HG03520 (cell line): ENCODE data around the gene FXR2.
"Not testable (repeated sequence)": the region's sequence is repeated elsewhere in the genome, so short reads cannot be mapped to it uniquely, and the experiment has no call there.

Source experiments
- ATAC-seq: cut with Tn5 transposase; IDR thresholded peaks from one replicate; pipeline ENCODE4 v1.9.1; 2021; ENCODE audit warnings: mild to moderate bottlenecking, moderate library complexity; ENCODE audit not compliant: unreplicated experiment

FXR2 gene

DNA sequence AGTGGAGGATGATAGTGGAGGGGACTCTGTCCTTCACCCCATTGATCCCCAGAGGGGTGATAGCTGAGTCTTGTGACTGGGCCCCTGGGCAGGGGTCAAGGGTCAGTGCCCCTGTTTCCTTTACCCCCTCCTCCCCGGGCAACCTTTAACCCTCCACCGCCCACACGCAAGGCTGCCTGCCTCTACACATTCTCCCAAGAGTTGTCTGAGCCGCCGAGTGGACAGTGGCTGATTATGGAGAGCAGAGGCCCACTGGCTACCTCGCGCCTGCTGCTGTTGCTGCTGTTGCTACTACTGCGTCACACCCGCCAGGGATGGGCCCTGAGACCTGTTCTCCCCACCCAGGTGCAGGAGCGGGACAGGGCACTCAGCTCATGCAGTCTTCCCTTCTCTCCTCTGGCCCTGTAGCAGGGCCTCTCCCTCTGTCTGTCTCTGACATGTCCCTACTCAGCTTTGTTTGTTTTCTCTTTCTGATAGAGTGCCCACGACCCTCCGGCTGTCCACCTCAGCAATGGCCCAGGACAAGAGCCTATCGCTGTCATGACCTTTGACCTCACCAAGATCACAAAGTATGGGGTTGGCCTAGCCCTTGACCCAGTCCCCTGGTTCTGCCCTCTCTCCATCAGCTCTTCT is 15.4 kb upstream of the FXR2 start, which contains the start of gene SHBG:
TSS of gene SHBG (plus strand) at position 197 of the 633 bp plus-strand sequence. CDS start at position 235, 38 bp downstream.
- ATAC-seq: no peak

DNA sequence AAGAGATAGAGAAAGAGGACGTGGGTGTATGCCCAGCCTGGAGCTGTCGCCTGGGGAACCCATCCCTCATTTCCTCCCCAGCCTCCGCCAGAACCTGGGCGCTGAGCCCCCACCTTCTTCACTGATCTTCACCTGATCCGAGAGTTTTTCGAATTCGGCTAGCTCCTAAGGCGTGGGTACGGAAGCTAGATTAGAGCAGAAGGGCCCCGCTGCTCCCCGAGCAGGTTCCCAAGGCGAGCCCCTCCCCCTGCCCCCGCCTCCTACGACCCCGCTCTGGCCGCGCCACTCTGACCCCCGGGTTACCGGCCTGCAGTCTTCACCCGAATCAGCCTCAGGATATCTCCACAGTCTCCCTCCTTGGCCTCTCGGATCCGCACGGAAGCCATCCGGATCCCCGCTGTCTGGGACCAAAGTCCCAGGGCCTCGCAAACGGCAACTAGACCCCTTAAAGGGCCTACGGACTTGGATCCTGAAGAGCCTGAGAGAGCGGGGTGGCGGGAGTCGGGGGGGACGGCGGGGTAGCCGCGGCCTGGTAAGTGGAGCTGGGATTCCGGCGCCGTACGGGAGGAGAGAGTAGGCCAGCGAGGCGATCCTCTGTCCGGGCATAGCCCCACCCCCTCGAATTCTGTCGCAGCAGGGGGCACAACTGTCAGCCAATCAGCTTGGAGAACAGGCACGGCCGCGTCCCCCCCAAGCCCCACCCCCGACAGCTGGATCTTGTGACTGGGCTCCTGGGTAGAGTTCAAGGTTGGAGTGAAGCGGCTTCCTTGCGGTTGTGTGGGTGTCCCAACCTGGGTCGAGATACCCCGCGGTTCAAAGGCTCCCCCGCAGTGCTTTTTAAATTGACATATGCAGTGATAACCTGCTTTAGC is 12.8 kb upstream of the FXR2 start, which contains the start of gene SAT2:
TSS of gene SAT2 (minus strand) at position 572 of the 872 bp plus-strand sequence. CDS start at position 386, 186 bp downstream.
- ATAC-seq: peak; percentile 79

DNA sequence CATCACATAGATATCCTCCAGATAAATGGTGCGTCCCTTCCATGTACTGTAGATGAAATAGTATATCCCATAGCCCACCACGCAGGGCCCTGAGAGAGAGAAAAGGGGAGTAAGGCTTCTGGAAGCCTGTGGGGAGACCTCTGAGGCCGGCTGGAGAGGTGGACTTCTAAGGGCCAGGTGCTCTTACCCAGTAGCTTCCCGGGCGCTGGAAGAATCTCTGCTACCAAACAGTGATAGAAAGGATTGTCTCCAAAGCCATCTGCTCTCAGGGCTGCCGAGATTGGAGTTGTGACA is 12.2 kb upstream of the FXR2 start:
- ATAC-seq: no peak

DNA sequence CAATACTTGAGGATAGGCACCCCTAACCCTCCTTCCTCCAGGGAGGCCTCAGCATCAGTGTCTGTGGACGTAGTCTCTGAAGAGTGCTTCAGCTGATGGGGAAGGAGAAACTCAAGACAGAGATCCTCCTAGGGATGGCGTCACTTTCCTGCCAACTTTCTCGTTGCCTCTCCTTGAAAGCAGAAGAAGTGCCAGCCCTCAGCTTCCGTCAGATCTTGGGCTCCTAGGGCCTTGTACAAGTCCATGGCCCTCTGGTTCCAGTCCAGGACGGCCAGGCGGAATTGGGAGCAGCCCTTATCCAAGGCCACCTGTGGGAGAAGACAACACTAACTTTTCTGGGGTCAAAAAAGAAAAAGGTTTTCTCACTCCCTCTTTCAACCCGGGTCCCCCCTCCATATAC is 11.6 kb upstream of the FXR2 start:
- ATAC-seq: no peak

DNA sequence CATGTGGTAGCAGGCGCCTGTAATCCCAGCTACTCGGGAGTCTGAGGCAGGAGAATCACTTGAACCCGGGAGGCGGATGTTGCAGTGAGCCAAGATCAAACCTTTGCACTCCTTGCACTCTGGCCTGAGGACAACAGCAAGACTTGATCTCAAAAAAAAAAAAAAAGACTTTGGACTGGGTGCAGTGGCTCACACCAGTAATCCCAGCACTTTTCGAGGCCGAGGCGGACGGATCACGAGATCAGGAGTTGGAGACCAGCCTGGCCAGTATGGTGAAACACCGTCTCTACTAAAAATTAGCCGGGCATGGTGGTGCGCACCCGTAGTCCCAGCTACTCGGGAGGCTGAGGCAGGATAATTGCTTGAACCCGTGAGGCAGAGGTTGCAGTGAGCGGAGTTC is 11.1 kb upstream of the FXR2 start:
- not testable (repeated sequence) for ATAC-seq

DNA sequence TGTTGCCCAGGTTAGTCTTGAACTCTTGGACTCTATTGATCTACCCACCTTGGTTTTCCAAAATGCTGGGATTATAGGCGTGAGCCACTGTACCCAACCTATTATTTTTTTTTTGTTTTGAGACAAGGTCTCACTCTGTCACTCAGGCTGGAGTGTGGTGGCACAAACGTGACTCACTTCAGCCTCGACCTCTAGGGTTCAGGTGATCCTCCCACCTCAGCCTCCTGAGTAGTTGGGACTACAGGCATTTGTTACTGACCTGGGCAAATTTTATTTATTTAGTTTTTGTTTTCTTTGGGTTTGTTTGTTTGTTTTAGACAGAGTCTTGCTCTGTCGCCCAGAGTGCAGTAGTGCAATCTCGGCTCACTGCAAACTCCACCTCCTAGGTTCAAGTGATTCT is 9.0 kb upstream of the FXR2 start:
- ATAC-seq: no peak

DNA sequence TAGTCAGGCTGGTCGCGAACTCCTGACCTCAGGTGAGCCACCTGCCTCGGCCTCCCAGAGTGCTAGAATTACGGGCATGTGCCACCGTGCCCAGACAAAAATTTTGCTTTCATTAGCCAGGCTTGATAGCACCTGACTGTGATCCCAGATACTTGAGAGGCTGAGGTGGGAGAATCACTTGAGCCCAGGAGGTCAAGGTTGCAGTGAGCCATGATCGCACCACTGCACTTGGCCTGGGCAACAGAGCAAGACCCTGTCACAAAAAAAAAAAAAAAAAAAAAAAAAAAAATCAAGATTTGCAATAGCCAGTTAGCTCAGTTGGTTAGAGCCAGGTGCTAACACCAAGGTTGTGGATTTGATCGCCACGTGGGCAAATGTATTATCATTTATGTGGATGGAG is 6.1 kb upstream of the FXR2 start:
- no peak for ATAC-seq

DNA sequence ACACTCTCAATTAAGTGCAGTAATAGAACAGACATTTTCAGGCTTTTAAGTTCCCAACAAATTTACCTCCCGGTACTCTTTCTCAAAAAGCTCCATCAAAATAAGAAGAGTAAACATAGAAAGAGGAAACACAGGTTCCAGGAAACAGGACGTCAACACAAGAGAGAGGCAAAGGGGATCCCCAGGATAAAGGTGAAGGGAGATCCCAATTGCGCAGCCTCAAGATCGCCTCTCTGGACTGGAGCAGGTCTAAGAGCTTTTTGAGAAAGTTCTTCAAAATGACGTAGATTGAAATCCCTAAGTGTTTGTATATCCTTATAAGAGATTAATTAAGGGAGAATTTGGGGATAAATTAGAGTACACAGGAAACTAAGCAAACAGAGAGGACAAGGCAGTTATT is 3.9 kb upstream of the FXR2 start:
- ATAC-seq: no peak

DNA sequence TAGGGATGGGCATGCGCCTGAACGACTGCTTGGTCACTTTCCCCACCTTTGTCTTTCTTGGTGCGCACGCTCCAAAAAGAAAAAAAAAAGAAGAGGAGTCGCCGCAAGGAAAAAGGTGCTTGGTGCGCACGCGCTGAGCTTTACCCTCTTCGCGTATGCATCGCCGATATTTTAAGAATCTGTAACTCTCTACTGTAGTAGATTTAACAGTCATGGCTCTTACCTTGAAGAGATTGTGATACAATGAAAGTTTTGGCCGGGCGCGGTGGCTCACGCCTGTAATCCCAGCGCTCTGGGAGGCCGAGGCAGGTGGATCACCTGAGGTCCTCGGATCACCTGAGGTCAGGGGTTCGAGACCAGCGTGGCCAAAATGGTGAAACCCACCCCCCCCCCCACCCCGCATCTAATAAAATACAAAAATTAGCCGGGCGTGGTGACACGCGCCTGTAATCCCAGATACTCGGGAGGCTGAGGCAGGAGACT is 609 bp upstream of the FXR2 start:
- ATAC-seq: no peak

DNA sequence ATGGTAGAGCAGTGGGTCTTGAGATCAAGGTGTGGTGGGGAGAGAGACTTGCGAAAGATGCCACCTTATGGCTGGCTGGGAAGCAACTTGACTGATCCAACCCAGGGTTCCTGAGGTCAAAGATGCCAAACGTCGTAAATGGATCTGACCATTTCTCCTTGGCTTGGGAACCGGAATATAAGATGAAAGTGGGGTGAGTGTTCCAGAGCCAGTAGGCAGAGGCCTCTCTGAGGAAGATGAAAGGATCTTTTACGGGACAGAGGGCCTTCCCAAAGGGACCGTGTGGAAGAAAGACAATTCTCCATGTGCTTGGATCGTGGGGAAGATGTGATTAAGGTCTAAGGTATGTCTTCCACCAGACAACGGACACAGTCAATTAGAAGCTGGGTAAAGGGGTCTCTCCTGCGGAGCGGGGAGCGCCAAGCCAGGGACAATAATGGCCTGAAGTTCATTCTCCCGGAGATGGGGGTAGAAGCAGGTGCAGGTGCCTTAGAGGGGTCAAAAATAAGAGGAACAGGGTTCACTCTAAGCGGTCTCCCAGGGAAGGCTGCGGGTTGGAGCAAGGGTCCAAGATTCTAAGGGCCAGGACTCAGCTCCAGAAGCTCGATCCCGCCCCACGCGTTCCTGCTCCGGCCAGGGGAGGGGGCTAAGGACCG is 800 bp downstream of the FXR2 start:
- no peak for ATAC-seq

DNA sequence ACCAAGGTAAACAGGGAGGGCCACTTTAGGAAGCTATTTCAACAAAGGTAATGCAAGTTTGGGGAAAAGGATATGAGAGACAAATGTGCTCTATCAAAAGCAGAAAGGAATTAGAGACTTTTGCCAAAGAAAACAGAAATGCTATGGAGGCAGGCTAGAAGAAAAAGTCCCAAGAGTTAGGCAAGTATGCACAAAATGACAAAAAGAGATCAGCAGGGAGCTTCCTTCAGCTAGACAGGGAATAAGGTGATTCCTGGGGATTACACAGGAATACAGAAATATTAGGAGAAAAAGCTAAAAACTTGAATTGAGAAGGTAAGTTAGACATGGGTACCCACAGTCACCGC is 2.4 kb downstream of the FXR2 start:
- no peak for ATAC-seq

DNA sequence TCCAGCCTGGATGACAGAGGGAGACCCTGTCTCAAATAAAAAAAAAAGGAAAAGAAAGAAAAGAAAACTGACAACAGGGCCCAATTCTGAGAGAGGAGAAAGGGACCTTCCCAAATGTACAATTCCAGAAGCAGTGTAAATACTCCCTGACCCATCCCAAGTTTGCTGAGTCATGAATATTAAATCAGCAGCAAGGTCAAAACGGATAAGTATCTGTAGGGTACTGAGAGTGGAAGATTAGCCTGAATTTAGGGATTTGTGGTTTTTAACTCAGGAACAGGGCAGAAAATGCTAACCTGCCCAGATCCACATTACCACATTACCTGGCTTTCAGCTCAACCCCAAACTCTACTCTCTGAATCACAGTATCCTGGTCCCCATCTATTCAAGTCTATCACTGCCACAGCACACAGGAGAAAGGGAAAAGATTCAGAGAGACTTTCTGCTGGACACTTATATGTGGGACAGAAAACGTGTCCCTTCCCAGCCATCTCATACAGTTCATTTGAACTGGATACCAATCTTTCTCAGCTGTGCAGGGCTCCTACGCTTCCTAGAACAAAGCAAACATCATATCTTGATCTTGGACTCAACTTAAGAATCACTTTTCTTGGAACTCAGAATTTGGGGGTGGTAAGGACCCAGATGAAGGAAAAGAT is 2.9 kb downstream of the FXR2 start:
- no peak for ATAC-seq

DNA sequence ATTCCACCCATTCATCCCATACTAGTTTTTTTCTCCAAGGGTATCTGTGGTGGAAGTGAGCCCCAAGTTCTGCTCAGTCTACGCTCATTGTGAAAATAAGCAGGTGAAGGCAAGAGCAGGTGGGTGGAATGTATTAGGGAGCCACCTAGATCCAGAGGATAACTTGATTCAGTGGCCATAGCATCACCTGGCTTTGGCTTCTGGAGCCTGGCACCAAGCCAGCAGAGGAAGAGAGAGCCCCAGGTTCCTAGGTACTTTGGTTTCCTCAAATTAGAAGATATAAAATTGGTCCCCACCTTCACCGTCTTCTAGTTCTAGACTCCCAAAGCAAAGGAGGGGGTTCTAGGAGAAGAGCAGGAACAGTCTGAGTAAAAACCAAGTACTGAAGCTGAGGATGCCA is 4.1 kb downstream of the FXR2 start:
- no peak for ATAC-seq

DNA sequence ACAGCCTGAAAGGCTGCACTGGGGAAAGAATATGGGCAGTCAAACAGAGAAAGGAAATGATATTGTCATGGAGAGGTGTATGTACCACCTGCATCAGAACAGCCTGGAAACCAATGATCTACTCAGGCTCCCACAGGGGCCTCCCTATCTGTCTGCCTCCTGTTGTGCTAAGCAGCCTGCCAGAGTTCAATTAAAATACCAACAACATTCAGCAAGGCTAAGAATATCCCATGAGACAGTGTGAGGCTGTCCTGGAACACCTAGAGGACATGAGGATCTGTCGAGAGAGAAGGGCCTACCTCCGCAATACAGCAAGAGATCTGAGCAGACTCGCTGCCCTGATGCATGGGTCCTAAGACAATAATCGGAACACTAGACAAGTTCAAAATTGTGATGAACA is 8.4 kb downstream of the FXR2 start:
- no peak for ATAC-seq

DNA sequence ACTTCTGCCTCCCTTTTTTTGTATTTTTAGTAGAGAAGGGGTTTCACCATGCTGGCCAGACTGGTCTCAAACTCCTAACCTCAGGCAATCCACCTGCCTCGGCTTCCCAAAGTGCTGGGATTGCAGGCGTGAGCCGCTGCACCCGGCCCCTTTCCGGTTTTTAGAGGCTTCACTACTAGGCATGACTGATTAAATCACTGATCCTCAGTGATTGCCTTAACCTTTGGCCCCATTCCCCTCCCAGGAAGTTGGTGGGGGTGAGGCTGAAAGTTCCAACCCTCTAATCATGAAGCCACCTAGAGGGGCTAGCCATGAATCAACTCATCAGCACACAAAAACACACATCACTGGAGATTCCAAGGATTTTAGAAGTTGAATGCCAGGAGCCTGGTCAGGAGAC is 17.1 kb downstream of the FXR2 start:
- ATAC-seq: not testable (repeated sequence)

DNA sequence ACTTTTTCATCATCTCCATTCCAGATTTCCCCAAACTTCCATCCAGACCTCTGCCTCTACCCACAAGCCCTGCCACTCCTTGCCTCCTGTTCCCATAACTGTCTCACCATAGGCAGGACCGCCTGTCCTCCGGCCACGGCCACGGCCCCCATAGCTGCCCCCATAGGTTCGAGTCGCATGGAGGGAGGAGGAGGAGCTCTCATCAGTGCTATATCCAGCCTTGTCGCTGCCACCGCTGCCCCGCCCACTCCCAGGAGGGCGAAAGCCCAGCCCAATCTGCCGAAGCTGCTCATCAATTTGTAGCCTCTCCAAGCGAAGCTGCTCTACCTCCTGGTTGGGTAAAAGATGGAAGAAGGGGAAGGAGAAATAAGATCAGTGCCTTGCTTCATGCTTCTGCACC is 21.4 kb downstream of the FXR2 start:
- no peak for ATAC-seq

DNA sequence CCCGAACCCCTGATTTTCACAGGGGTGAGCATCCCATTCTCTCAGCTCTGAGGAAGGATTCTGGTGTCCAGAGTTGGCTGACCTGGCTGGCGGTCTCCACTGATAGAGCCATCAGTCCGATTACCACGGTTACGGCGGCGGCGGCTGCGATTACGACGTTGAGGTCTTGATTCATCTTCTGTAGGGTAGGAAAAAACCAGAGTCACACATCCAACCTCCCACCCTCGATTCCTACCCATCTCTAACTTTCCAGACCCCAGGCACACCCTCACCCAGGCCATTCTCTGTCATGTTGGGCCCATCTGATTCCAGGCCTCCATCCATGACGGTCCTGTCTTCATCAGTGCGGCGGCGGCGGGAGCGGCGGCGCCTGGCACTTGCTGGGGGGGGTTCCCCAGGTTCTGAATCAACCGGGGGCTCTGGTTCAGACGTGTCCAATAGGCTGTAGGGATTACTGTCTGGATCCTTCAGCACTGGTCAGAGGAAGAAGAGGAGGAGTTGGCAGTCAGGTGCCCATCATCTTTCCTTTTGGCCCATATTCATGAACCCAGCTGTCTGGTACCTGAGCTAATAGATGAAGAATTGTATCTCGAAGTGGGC is 22.2 kb downstream of the FXR2 start:
- ATAC-seq: no peak

DNA sequence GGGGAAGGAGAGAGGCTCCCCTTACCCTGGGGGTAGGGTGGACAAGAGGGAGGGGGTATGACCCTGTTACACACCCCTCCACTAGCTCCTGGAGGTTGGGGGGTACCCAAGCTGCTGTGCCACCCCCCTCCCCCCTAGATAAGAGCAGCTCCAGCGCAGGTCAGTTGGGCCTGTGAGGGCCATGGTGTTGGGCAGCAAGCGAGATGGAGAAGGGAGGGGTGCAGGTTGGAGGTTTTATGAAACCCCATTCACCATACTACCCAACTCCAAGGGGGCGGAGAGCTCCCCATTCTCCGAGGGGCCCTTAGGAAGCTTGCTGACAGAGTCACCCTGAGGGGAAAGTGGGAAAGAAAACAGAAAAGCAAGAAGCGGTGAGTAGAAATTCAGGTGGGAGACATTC is 23.1 kb downstream of the FXR2 start:
- no peak for ATAC-seq

DNA sequence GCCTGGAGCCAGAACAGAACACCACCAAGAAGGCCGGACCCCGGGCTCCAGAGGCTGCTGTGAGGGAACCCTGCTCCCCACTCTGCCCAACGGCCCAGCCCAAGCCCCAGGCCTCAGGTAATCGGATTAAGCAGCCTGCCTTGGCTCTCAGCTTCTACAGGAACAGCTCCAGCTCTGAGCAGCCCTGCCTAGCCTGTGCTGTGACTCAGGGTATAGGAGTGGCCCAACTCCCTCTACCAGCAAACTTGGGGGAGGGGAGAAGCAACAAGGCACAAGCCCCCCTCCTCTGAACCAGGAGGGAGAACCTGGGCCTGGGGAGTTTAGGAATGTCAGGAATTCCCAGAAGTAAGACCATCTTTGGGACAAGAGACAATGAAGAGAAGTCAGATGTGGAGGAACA is 24.0 kb downstream of the FXR2 start:
- no peak for ATAC-seq

DNA sequence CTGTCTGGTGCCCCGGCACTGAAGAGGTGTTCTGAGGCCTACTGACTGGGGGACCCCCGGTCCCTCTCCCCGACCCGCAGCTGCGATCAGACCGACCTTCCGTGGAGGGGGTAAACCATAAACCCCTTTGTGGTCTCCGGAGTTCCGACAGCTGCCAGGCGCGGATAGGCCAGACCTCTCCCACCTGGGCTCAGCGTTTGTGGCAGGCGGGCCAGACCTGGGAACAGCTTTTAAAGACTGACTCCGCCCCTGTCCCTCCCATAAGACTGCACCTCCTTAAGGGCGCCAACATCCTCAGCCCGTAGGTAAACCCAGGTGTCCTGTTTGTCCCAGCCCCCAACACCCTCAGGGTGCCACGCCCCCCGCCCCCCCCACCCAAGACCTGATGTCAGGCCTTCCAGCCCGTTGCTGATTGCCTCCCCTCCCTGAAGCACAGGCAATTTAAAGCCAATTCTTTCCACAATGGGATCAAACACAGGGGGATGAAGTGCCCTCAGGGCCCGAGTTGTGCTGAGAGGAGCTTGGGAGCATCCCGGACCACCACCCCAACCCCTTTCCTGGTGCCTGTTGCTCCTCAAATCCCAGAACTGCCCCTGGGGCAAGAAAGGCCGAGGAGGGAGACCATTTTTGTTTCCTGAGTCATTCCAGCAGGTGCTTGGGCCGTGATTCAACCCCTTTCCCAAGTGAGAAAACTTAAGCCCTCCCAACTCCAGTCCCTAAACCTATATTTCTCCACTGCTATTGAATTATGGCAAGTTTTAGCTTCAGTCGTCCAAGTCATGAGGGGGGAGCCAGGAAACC is 24.6 kb downstream of the FXR2 start, which contains the start of gene SOX15:
TSS of gene SOX15 (minus strand) at position 204 of the 801 bp plus-strand sequence. CDS start 418 bp downstream, outside the sequence.
- ATAC-seq: no peak
